ENCODE data around the gene LARGE1. TPM values are rescaled to one million over a fixed set of nuclear protein-coding genes. Genes with fewer than 3 reads are reported as not detected.

The LARGE1 gene
- total and polyA plus RNA-seq, 4 experiments from 2014 or later, result 0.06 to 1.1 (median 1.0) TPM; not detected in 1

DNA sequence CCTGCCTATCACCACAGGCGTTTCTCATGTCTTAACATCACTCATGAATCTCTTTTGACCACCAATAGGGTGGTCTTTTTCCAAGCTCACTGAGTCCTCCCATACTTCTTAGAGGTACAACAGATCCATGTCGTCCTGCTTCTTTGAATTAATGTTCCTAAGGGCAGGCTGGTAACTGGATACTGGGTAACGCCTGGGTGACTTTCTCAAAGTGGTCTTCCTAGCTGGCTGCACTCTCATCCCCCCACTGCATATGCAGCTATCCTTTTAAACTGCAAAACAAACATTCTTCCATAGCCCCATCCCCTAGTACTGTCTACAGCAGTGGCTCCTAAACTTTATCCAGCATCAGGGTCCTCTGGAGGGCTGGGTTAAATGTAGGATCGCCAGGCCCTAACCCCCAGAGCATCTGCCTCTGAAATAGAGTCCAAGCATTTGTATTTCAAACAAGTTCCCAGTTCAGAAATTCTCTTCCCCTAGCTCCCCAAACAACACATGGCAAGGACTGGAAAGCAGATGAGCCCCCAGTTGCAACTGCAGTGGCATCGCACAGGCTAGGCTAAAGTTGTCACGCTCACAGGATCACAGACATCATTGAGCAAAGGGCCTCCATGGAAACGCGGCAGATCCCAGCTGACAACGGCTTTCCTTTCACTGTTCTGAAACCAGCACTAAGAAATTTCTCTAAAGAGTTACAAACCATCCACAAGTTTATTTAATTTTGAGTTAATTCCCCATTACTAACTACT, 204.9 kb downstream of the LARGE1 start:
- no peak overlapping the region for H3K4me3 ChIP-seq (ENCODE audit: low read length in 2 of 2)
- Mint-ChIP-seq H3K9me3 (peaks cover 0 to 44% (median 22%) of the 10 kb centered on the region in 8 donors), H3K36me3 (no peaks in the 10 kb centered on the region), H3K4me1 (no peaks in the 10 kb centered on the region), H3K27me3 (no peaks in the 10 kb centered on the region), H3K4me3 (peak overlapping the region in 1 of 8 donors; percentile 18), H3K27ac (no peak overlapping the region)
- no peaks in the 10 kb centered on the region for H3K4me1 ChIP-seq (ENCODE audit: insufficient read depth, low read length)
- DNase-seq, result no peak
- no peaks in the 10 kb centered on the region for H3K36me3 ChIP-seq (ENCODE audit: insufficient read depth, low read length)
- intact Hi-C loops (cut with micrococcal nuclease), result no loop called here
- no peaks in the 10 kb centered on the region for H3K27me3 ChIP-seq (ENCODE audit: insufficient read depth, low read length)
- POLR2A ChIA-PET (ENCODE audit: partially characterized antibody), result no interaction called here
- H3K9me3 ChIP-seq (ENCODE audit: control insufficient read depth in 1 of 2, low read length in 2 of 2), result no peaks in the 10 kb centered on the region
- CTCF ChIA-PET (ENCODE audit: partially characterized antibody), result no interaction called here
- no peak overlapping the region for H3K27ac ChIP-seq (ENCODE audit: low read depth, low read length)

DNA sequence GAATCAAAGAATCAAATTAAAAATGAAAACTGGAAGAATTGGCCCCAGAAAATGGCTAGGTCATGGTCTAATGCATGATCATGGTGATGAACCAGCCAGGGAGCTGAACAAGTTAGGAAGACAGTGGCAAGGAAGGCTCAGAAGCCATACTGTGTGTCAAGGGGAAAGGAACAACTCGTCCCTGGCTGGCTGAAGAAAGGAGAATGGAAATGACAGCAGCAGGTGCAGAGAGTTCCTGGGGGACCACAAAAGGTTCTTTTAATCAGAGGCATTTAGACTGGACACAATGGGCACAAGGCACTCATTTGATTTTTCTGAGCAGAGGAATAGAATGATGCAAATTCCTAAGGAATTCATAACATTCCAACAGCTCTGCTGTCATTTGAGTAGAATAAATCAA, 209.9 kb downstream of the LARGE1 start:
- Mint-ChIP-seq H3K27ac (no peak overlapping the region), H3K4me3 (no peak overlapping the region), H3K4me1 (no peaks in the 10 kb centered on the region), H3K27me3 (no peaks in the 10 kb centered on the region), H3K9me3 (peaks cover 0 to 38% (median 26%) of the 10 kb centered on the region in 8 donors), H3K36me3 (no peaks in the 10 kb centered on the region)
- ChIA-PET POLR2A (ENCODE audit: partially characterized antibody) (no interaction called here), CTCF (ENCODE audit: partially characterized antibody) (no interaction called here)
- H3K27me3 ChIP-seq (ENCODE audit: insufficient read depth, low read length), result no peaks in the 10 kb centered on the region
- no peaks in the 10 kb centered on the region for H3K9me3 ChIP-seq (ENCODE audit: control insufficient read depth in 1 of 2, low read length in 2 of 2)
- no peak for DNase-seq
- intact Hi-C loops (cut with micrococcal nuclease), result no loop called here
- no peak overlapping the region for H3K4me3 ChIP-seq (ENCODE audit: low read length in 2 of 2)
- no peak overlapping the region for H3K27ac ChIP-seq (ENCODE audit: low read depth, low read length)
- no peaks in the 10 kb centered on the region for H3K36me3 ChIP-seq (ENCODE audit: insufficient read depth, low read length)
- no peaks in the 10 kb centered on the region for H3K4me1 ChIP-seq (ENCODE audit: insufficient read depth, low read length)

DNA sequence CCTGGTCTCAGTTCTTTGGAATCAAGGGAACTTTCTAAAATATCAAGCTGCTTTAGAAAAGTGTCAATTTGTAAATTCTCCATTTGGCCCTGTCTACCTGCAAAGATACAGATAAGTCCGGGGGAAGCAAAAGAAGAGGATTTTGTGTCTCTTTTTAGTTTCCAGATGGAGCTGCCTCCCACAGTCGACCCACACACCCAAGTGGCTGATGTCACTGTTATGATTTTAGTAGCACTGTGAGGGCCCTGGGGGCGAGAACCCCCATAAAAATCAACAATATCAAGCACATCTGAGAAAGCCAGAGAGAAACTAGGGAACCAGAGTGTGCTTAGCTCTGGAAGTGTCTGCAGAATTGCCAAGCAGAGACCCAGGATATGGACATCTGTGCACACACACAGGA, 212.7 kb downstream of the LARGE1 start:
- Histone ChIP-seq H3K4me3 (ENCODE audit: low read length in 2 of 2) (no peak overlapping the region), H3K27me3 (ENCODE audit: insufficient read depth, low read length) (no peaks in the 10 kb centered on the region), H3K27ac (ENCODE audit: low read depth, low read length) (no peak overlapping the region), H3K36me3 (ENCODE audit: insufficient read depth, low read length) (no peaks in the 10 kb centered on the region), H3K4me1 (ENCODE audit: insufficient read depth, low read length) (no peaks in the 10 kb centered on the region), H3K9me3 (ENCODE audit: control insufficient read depth in 1 of 2, low read length in 2 of 2) (no peaks in the 10 kb centered on the region)
- Mint-ChIP-seq H3K36me3 (no peaks in the 10 kb centered on the region), H3K27me3 (no peaks in the 10 kb centered on the region), H3K9me3 (peaks cover 0 to 43% (median 26%) of the 10 kb centered on the region in 8 donors), H3K27ac (no peak overlapping the region), H3K4me3 (no peak overlapping the region), H3K4me1 (no peaks in the 10 kb centered on the region)
- POLR2A ChIA-PET (ENCODE audit: partially characterized antibody), result no interaction called here
- intact Hi-C loops (cut with micrococcal nuclease), result no loop called here
- CTCF ChIA-PET (ENCODE audit: partially characterized antibody), result no interaction called here
- DNase-seq, result no peak

DNA sequence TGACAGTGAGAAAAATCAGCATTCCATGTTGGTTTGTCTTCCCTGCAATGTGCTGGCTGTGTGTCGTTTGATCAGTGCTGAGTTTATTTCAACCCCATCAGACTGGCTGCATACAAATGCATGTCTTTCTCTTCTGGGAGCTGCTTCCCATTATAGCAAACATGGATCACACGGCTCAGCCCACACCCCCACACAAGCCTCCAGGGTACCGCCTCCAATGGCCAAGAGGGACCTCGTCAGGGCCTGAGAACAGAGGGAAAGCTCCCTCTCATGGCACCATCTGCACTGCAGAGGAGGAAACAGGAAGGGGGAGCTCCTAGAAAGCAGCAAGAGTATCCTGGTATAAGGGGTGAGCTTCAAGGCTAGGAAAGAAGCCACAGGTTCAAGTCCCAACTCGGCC, 214.2 kb downstream of the LARGE1 start:
- intact Hi-C loops (cut with micrococcal nuclease), result no loop called here
- no peak for DNase-seq
- no peak overlapping the region for H3K27ac Mint-ChIP-seq

DNA sequence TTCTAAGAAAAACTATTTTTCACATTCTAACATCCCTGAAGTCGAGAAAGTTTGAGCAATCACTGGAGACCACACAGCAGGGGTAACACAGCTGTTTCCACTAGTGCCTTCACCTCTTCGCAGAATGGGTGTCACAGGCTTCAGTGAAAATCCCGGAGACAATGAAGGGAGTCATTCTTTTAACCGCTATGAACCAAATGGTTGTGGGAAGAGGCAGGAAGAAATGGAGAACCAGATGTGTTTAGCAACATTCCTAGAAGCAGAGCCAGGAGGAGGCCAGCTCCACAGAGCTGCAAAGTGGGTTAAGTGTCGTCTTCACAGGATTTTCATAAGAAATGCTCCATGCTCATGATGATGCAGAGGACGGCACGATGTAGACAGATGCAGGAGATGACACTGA, 221.1 kb downstream of the LARGE1 start:
- POLR2A ChIA-PET (ENCODE audit: partially characterized antibody), result no interaction called here
- Histone ChIP-seq H3K36me3 (ENCODE audit: insufficient read depth, low read length) (no peaks in the 10 kb centered on the region), H3K4me3 (ENCODE audit: low read length in 2 of 2) (no peak overlapping the region), H3K27ac (ENCODE audit: low read depth, low read length) (no peak overlapping the region), H3K9me3 (ENCODE audit: control insufficient read depth in 1 of 2, low read length in 2 of 2) (no peaks in the 10 kb centered on the region), H3K4me1 (ENCODE audit: insufficient read depth, low read length) (no peaks in the 10 kb centered on the region), H3K27me3 (ENCODE audit: insufficient read depth, low read length) (no peaks in the 10 kb centered on the region)
- Mint-ChIP-seq H3K4me3 (no peak overlapping the region), H3K9me3 (peaks cover 3 to 25% (median 10%) of the 10 kb centered on the region in 8 donors), H3K27me3 (no peaks in the 10 kb centered on the region), H3K36me3 (no peaks in the 10 kb centered on the region), H3K27ac (no peak overlapping the region), H3K4me1 (no peaks in the 10 kb centered on the region)
- intact Hi-C loops (cut with micrococcal nuclease), result no loop called here
- no peak for DNase-seq
- CTCF ChIA-PET (ENCODE audit: partially characterized antibody), result no interaction called here

More for the DNA sequence above, 214.2 kb downstream of the LARGE1 start:
- Mint-ChIP-seq H3K27me3 (no peaks in the 10 kb centered on the region), H3K36me3 (no peaks in the 10 kb centered on the region), H3K4me3 (no peak overlapping the region), H3K9me3 (peaks cover 0 to 38% (median 20%) of the 10 kb centered on the region in 8 donors), H3K4me1 (no peaks in the 10 kb centered on the region)
- Histone ChIP-seq H3K27ac (ENCODE audit: low read depth, low read length) (no peak overlapping the region), H3K4me1 (ENCODE audit: insufficient read depth, low read length) (no peaks in the 10 kb centered on the region), H3K36me3 (ENCODE audit: insufficient read depth, low read length) (no peaks in the 10 kb centered on the region), H3K27me3 (ENCODE audit: insufficient read depth, low read length) (no peaks in the 10 kb centered on the region), H3K4me3 (ENCODE audit: low read length in 2 of 2) (no peak overlapping the region), H3K9me3 (ENCODE audit: control insufficient read depth in 1 of 2, low read length in 2 of 2) (no peaks in the 10 kb centered on the region)
- ChIA-PET POLR2A (ENCODE audit: partially characterized antibody) (no interaction called here), CTCF (ENCODE audit: partially characterized antibody) (no interaction called here)

DNA sequence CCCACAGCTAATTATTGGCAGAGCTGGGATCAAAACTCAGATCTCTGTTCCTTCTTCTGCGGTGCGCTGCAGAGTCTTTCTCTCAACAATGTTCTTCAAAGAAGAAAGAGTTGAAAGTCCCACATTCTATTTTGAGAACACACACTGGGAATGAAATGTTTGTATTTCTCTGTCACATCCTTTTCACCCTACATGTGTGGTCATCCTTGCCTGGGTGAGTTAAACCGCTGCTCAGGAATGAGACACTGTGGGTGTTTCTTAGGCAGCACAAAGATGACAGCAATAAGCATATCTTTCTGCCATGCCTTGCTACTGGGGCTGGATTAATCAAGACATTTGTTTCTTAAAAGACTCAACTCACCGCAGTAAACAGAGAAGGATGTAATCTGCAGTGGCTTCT, 222.6 kb downstream of the LARGE1 start:
- Mint-ChIP-seq H3K4me1 (no peaks in the 10 kb centered on the region), H3K27me3 (no peaks in the 10 kb centered on the region), H3K27ac (no peak overlapping the region), H3K36me3 (no peaks in the 10 kb centered on the region), H3K9me3 (peaks cover 0 to 19% (median 6%) of the 10 kb centered on the region in 8 donors), H3K4me3 (no peak overlapping the region)
- intact Hi-C loops (cut with micrococcal nuclease), result no loop called here
- Histone ChIP-seq H3K4me3 (ENCODE audit: low read length in 2 of 2) (no peak overlapping the region), H3K27me3 (ENCODE audit: insufficient read depth, low read length) (no peaks in the 10 kb centered on the region), H3K9me3 (ENCODE audit: control insufficient read depth in 1 of 2, low read length in 2 of 2) (no peaks in the 10 kb centered on the region), H3K4me1 (ENCODE audit: insufficient read depth, low read length) (no peaks in the 10 kb centered on the region), H3K36me3 (ENCODE audit: insufficient read depth, low read length) (no peaks in the 10 kb centered on the region), H3K27ac (ENCODE audit: low read depth, low read length) (no peak overlapping the region)
- ChIA-PET CTCF (ENCODE audit: partially characterized antibody) (no interaction called here), POLR2A (ENCODE audit: partially characterized antibody) (no interaction called here)
- DNase-seq, result no peak

DNA sequence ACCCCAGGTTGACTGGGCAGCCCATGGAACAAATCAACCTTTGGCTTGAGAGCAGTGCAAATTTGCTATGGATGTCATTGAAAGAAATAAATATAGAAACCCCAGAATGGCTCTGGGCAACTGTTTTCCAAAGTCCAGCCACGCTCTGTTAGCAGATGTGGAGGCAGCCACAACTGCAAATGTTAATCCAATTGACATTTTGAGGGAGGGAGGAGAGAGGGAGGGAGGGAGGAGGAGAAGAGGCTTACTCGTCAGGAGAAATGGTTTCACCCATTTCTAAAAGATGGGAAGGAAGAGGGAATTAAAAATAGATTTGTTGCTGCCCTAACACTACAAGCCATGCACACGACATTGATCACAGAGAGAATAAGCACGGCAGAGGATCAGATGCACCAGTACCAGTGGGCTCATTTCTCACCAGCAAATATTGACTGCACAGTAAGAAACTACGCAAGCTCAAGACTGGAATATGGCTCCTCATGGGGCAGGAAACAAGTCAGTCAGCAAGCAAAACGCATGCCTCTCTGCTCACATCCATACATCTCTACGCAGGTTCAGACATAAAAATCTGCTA, 229.1 kb downstream of the LARGE1 start:
- H3K27ac ChIP-seq (ENCODE audit: low read depth, low read length), result no peak overlapping the region
- H3K36me3 ChIP-seq (ENCODE audit: insufficient read depth, low read length), result no peaks in the 10 kb centered on the region
- Mint-ChIP-seq H3K4me3 (no peak overlapping the region), H3K36me3 (peaks cover 0 to 4% of the 10 kb centered on the region in 2 donors), H3K27me3 (no peaks in the 10 kb centered on the region), H3K27ac (no peak overlapping the region), H3K9me3 (peaks cover 5 to 28% (median 13%) of the 10 kb centered on the region in 8 donors), H3K4me1 (no peaks in the 10 kb centered on the region)
- H3K4me3 ChIP-seq (ENCODE audit: low read length in 2 of 2), result no peak overlapping the region
- no peaks in the 10 kb centered on the region for H3K9me3 ChIP-seq (ENCODE audit: control insufficient read depth in 1 of 2, low read length in 2 of 2)
- intact Hi-C loops (cut with micrococcal nuclease), result no loop called here
- no peak for DNase-seq
- ChIA-PET POLR2A (ENCODE audit: partially characterized antibody) (no interaction called here), CTCF (ENCODE audit: partially characterized antibody) (no interaction called here)
- H3K27me3 ChIP-seq (ENCODE audit: insufficient read depth, low read length), result no peaks in the 10 kb centered on the region
- no peaks in the 10 kb centered on the region for H3K4me1 ChIP-seq (ENCODE audit: insufficient read depth, low read length)
